Cortex of kidney (tissue), 1 donor: ENCODE data around the gene SLC6A11.

Experiments used
- DNase-seq: peaks from one replicate; lab custom pipeline; 2025; lab: John Stamatoyannopoulos, UW

Gene SLC6A11

GRCh38 chr3:10981031-10981430 is 165.0 kb downstream of the SLC6A11 start:
- no peak for DNase-seq

GRCh38 chr3:10981961-10982360 is 165.9 kb downstream of the SLC6A11 start:
- DNase-seq = no peak

- no peak for DNase-seq
These were observed 166.8 kb downstream of the SLC6A11 start for GRCh38 chr3:10982782-10983181.

- DNase-seq = no peak
These were observed 167.3 kb downstream of the SLC6A11 start for GRCh38 chr3:10983219-10983916.

GRCh38 chr3:10984371-10984896 is 168.4 kb downstream of the SLC6A11 start:
- no peak for DNase-seq

GRCh38 chr3:10985181-10985580 is 169.2 kb downstream of the SLC6A11 start:
- DNase-seq = no peak

- no peak for DNase-seq
These were observed 170.6 kb downstream of the SLC6A11 start for GRCh38 chr3:10986592-10986991.

- no peak for DNase-seq
These were observed 172.1 kb downstream of the SLC6A11 start for GRCh38 chr3:10988001-10988665.

- DNase-seq = no peak
These were observed 173.0 kb downstream of the SLC6A11 start for GRCh38 chr3:10988991-10989484.
